H9 (cell line): ENCODE data around the gene AMOTL1. TPM values are rescaled to one million over a fixed set of nuclear protein-coding genes. Genes with fewer than 3 reads are reported as not detected.

Experiments used
- DNase-seq: peaks from one replicate; pipeline ENCODE4 v3.0.0-alpha.2; 2017
- H2AFZ ChIP-seq: one replicate; pipeline ENCODE4 v1.6.1; 2013; ENCODE audit warnings: mild to moderate bottlenecking, low read length, control low read depth, moderate library complexity
- H2AK5ac ChIP-seq: 2 replicates; pipeline ENCODE4 v1.6.1; 2013; ENCODE audit warnings: low read length, control low read depth, mixed read lengths; ENCODE audit not compliant: insufficient read length
- H2BK120ac ChIP-seq: one replicate; pipeline ENCODE4 v1.6.1; 2013; ENCODE audit warnings: low read depth, mild to moderate bottlenecking, low read length, control low read depth, inconsistent platforms; ENCODE audit not compliant: poor library complexity, severe bottlenecking
- H2BK12ac ChIP-seq: 2 replicates; pipeline ENCODE4 v1.6.1; 2013; ENCODE audit warnings: low read length, control low read depth, mixed read lengths, low read depth; ENCODE audit not compliant: insufficient read length
- H2BK15ac ChIP-seq: 2 replicates; pipeline ENCODE4 v1.6.1; 2013; ENCODE audit warnings: low read depth, low read length, control low read depth
- H2BK20ac ChIP-seq: one replicate; pipeline ENCODE4 v1.6.1; 2013; ENCODE audit warnings: low read depth, mild to moderate bottlenecking, low read length, control low read depth, inconsistent platforms; ENCODE audit not compliant: poor library complexity, severe bottlenecking
- H2BK5ac ChIP-seq: 2 replicates; pipeline ENCODE4 v1.6.1; 2013; ENCODE audit warnings: low read length, control low read depth, mixed read lengths; ENCODE audit not compliant: insufficient read length
- H3K14ac ChIP-seq: 2 replicates; pipeline ENCODE4 v1.6.1; 2013; ENCODE audit warnings: low read length, control low read depth; ENCODE audit not compliant: insufficient read depth
- H3K18ac ChIP-seq: 2 replicates; pipeline ENCODE4 v1.6.1; 2013; ENCODE audit warnings: low read depth, mild to moderate bottlenecking, mixed read lengths, low read length, control low read depth; ENCODE audit not compliant: insufficient read length
- H3K23ac ChIP-seq: 2 replicates; pipeline ENCODE4 v1.6.1; 2013; ENCODE audit warnings: low read length, control low read depth, mixed read lengths, low read depth; ENCODE audit not compliant: insufficient read length
- H3K23me2 ChIP-seq: 2 replicates; pipeline ENCODE4 v1.6.1; 2013; ENCODE audit warnings: low read depth, mild to moderate bottlenecking, mixed read lengths, low read length, control low read depth; ENCODE audit not compliant: insufficient read length, poor library complexity, severe bottlenecking
- H3K27ac ChIP-seq: 2 replicates; pipeline ENCODE4 v1.5.1; 2013; ENCODE audit warnings: low read length, control low read depth, mixed read lengths, low read depth; ENCODE audit not compliant: insufficient read length
- H3K27me3 ChIP-seq: 2 replicates; pipeline ENCODE4 v1.6.1; 2013; ENCODE audit warnings: low read length, control low read depth, inconsistent platforms; ENCODE audit not compliant: insufficient read depth
- H3K4ac ChIP-seq: 2 replicates; pipeline ENCODE4 v1.6.1; 2013; ENCODE audit warnings: low read depth, mild to moderate bottlenecking, control low read depth, inconsistent platforms, low read length, moderate library complexity
- H3K4me1 ChIP-seq: 2 replicates; pipeline ENCODE4 v1.6.1; 2013; ENCODE audit warnings: low read length, control low read depth, inconsistent platforms; ENCODE audit not compliant: insufficient read depth
- H3K4me2 ChIP-seq: 2 replicates; pipeline ENCODE4 v1.6.1; 2013; ENCODE audit warnings: low read length, control low read depth, mixed read lengths; ENCODE audit not compliant: insufficient read length, insufficient read depth
- H3K56ac ChIP-seq: 2 replicates; pipeline ENCODE4 v1.6.1; 2013; ENCODE audit warnings: low read depth, mild to moderate bottlenecking, mixed read lengths, low read length, control low read depth; ENCODE audit not compliant: insufficient read length
- H3K79me1 ChIP-seq: 2 replicates; pipeline ENCODE4 v1.6.1; 2013; ENCODE audit warnings: low read depth, mild to moderate bottlenecking, moderate library complexity, low read length, control low read depth, inconsistent platforms; ENCODE audit not compliant: insufficient read depth, poor library complexity, severe bottlenecking
- H3K79me2 ChIP-seq: 2 replicates; pipeline ENCODE4 v1.6.1; 2013; ENCODE audit warnings: low read length, control low read depth, inconsistent platforms; ENCODE audit not compliant: insufficient read depth
- H3K9ac ChIP-seq: 2 replicates; pipeline ENCODE4 v1.6.1; 2013; ENCODE audit warnings: low read length, control low read depth, mixed read lengths; ENCODE audit not compliant: insufficient read length; ENCODE audit errors: extremely low read depth
- H3K9me3 ChIP-seq: one replicate; pipeline ENCODE4 v1.6.1; 2013; ENCODE audit warnings: low read depth, low read length, inconsistent platforms; ENCODE audit not compliant: control insufficient read depth
- H3T11ph ChIP-seq: one replicate; pipeline ENCODE4 v1.6.1; 2013; ENCODE audit warnings: mild to moderate bottlenecking, low read length, control low read depth, inconsistent platforms
- H4K20me1 ChIP-seq: one replicate; pipeline ENCODE4 v1.6.1; 2013; ENCODE audit not compliant: control insufficient read depth, insufficient read length, insufficient read depth
- H4K5ac ChIP-seq: 2 replicates; pipeline ENCODE4 v1.6.1; 2013; ENCODE audit warnings: low read depth, mild to moderate bottlenecking, mixed read lengths, low read length, control low read depth; ENCODE audit not compliant: insufficient read length
- H4K8ac ChIP-seq: replicated peaks from 2 replicates; pipeline ENCODE4 v1.6.1; 2013; ENCODE audit warnings: low read length, control low read depth, mixed read lengths, low read depth; ENCODE audit not compliant: insufficient read length
- H4K91ac ChIP-seq: 2 replicates; pipeline ENCODE4 v1.6.1; 2013; ENCODE audit warnings: low read depth, mild to moderate bottlenecking, moderate library complexity, mixed read lengths, low read length, control low read depth; ENCODE audit not compliant: insufficient read length
- H3K27ac Mint-ChIP-seq, 3 experiments: 2 replicates in 2 of 3; 3 replicates in 1 of 3; pipeline ENCODE4 v1.8.0; 2020 to 2021; ENCODE audit warnings: mixed read lengths in 3 of 3, mild to moderate bottlenecking in 1 of 3, moderate library complexity in 1 of 3
- H3K27me3 Mint-ChIP-seq: 2 replicates; pipeline ENCODE4 v1.8.0; 2021; ENCODE audit warnings: low read depth, mild to moderate bottlenecking, moderate library complexity, mixed read lengths
- H3K36me3 Mint-ChIP-seq, 3 experiments: 2 replicates in 2 of 3; 3 replicates in 1 of 3; pipeline ENCODE4 v1.8.0; 2020 to 2021; ENCODE audit warnings: low read depth in 3 of 3, mixed read lengths in 3 of 3; ENCODE audit not compliant: insufficient read depth in 1 of 3
- H3K4me1 Mint-ChIP-seq, 2 experiments: 2 replicates each; pipeline ENCODE4 v1.8.0; 2020; ENCODE audit warnings: mixed read lengths in 2 of 2
- H3K4me3 Mint-ChIP-seq, 2 experiments: 2 replicates in 1 of 2; 3 replicates in 1 of 2; pipeline ENCODE4 v1.8.0; 2020 to 2021; ENCODE audit warnings: mild to moderate bottlenecking in 2 of 2, mixed read lengths in 2 of 2, moderate library complexity in 1 of 2
- H3K9me3 Mint-ChIP-seq, 2 experiments: 2 replicates in 1 of 2; 3 replicates in 1 of 2; pipeline ENCODE4 v1.8.0; 2020; ENCODE audit warnings: mild to moderate bottlenecking in 2 of 2, mixed read lengths in 2 of 2, moderate library complexity in 1 of 2
- WGBS: extraction: QIAGEN DNeasy Blood & Tissue Kit; methylation state at CpG from one replicate; pipeline ENCODE4 v1.1.7; 2013; ENCODE audit warnings: missing lambda C conversion rate, low lambda C conversion rate, mixed read lengths; ENCODE audit not compliant: insufficient read length; ENCODE audit errors: extremely low coverage; 5-methylcytosine and 5-hydroxymethylcytosine counted together
- total RNA-seq: library from RNA; stranded (reverse); gene quantifications from 2 replicates; pipeline ENCODE4 v1.2.1, GENCODE V29; 2021
- TF ChIP-seq, protein P1 (sequence below): fragments of 200-600 bp; sonication (generic); conservative IDR thresholded peaks from 3 replicates; pipeline ENCODE4 v1.8.0; 2021; ENCODE audit warnings: antibody characterized with exemption, mild to moderate bottlenecking

Gene AMOTL1
- total RNA-seq, 1 experiment from 2014 or later = 18.5 TPM

DNA sequence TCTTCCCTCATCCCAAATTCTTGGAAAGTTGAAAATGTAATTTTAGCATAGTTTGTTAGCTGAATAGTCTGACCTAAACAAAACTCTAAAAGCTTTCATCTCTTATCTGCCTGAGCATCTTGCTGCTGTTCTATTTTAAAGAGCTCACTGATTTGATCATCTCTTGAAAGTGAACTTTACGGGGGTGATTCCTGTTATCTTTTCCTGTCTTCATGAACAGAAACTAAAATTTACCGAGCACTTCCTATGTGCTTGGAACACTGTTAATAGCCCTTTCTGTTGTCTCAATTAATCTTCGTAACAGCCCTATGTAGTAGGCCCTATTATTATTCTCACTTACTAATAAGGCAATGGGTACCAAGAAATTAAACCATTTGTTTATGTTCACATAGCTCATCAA lies 12.3 kb downstream of the AMOTL1 start:
- no peak overlapping the region for H3K27ac Mint-ChIP-seq
- no peaks in the 10 kb centered on the region for H3K27me3 Mint-ChIP-seq
- no peak overlapping the region for H3K4me3 Mint-ChIP-seq
- Histone ChIP-seq H3K23me2 (no peaks in the 10 kb centered on the region), H2BK15ac (no peak overlapping the region), H2AK5ac (no peak overlapping the region), H4K5ac (no peak overlapping the region), H3K4me2 (no peak overlapping the region), H2AFZ (no peak overlapping the region), H4K91ac (no peak overlapping the region), H2BK120ac (no peak overlapping the region), H3K4me1 (peaks cover 9% of the 10 kb centered on the region), H3K9me3 (no peaks in the 10 kb centered on the region), H3K4ac (no peak overlapping the region), H3T11ph (no peak overlapping the region), H3K14ac (no peak overlapping the region), H3K79me2 (peaks cover 6% of the 10 kb centered on the region; the same call in 1 of the 2 replicates), H2BK20ac (no peak overlapping the region), H3K18ac (no peak overlapping the region), H2BK5ac (no peak overlapping the region), H3K23ac (no peak overlapping the region), H4K20me1 (no peaks in the 10 kb centered on the region), H3K56ac (no peak overlapping the region), H3K9ac (no peak overlapping the region), H3K27me3 (no peaks in the 10 kb centered on the region), H3K79me1 (no peaks in the 10 kb centered on the region), H4K8ac (no peak overlapping the region), H3K27ac (no peak overlapping the region), H2BK12ac (no peak overlapping the region)
- WGBS = no CpG with 5 or more reads among the region's 3 CpGs
- no peaks in the 10 kb centered on the region for H3K9me3 Mint-ChIP-seq
- H3K36me3 Mint-ChIP-seq = no peaks in the 10 kb centered on the region; a peak in 1 of 7 replicates
- peaks cover 37 to 43% of the 10 kb centered on the region in 2 experiments for H3K4me1 Mint-ChIP-seq
- no peak for DNase-seq
- TF ChIP-seq, protein P1, sequence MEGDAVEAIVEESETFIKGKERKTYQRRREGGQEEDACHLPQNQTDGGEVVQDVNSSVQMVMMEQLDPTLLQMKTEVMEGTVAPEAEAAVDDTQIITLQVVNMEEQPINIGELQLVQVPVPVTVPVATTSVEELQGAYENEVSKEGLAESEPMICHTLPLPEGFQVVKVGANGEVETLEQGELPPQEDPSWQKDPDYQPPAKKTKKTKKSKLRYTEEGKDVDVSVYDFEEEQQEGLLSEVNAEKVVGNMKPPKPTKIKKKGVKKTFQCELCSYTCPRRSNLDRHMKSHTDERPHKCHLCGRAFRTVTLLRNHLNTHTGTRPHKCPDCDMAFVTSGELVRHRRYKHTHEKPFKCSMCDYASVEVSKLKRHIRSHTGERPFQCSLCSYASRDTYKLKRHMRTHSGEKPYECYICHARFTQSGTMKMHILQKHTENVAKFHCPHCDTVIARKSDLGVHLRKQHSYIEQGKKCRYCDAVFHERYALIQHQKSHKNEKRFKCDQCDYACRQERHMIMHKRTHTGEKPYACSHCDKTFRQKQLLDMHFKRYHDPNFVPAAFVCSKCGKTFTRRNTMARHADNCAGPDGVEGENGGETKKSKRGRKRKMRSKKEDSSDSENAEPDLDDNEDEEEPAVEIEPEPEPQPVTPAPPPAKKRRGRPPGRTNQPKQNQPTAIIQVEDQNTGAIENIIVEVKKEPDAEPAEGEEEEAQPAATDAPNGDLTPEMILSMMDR = no peak
